SU-DHL-6 (cell line): ENCODE measurements around the gene VWF.

ENCODE experiments used
- CTCF ChIP-seq: fragments of 200-600 bp; sonication (generic); IDR thresholded peaks from one replicate; pipeline ENCODE4 v1.5.1; 2017; ENCODE audit warnings: antibody characterized with exemption, mild to moderate bottlenecking, low read length, moderate library complexity; ENCODE audit not compliant: insufficient read depth, poor library complexity, severe bottlenecking
- EZH2phosphoT487 ChIP-seq: fragments of 200-600 bp; sonication (generic), shearing (Covaris generic); conservative IDR thresholded peaks from 2 replicates; pipeline ENCODE4 v1.6.1; 2018; ENCODE audit warnings: mild to moderate bottlenecking, antibody characterized with exemption, low read length, moderate library complexity, mixed read lengths

- TF ChIP-seq CTCF (no peak), EZH2phosphoT487 (no peak)
Measured at GRCh38 chr12:5982106-5982505, 142.4 kb downstream of the VWF start.
